Sigmoid colon (tissue), 7 donors: Measurements from ENCODE around the gene CFTR. TPM values are rescaled to one million over a fixed set of nuclear protein-coding genes. Genes with fewer than 3 reads are reported as not detected.

Source experiments
- DNase-seq: peaks from one replicate; pipeline ENCODE4 v3.0.0-alpha.2; 2019
- H3K27ac ChIP-seq, 4 donors: fragments of 200-600 bp; sonication (generic); one replicate each; pipeline ENCODE4 v1.5.1; 2016 to 2019; ENCODE audit warnings: mild to moderate bottlenecking in 1 of 4
- H3K27me3 ChIP-seq, 3 donors: fragments of 200-600 bp; sonication (generic); one replicate each; pipeline ENCODE4 v1.5.1; 2019; ENCODE audit warnings: mild to moderate bottlenecking in 1 of 3
- H3K36me3 ChIP-seq, 4 donors: fragments of 200-600 bp; sonication (generic); one replicate each; pipeline ENCODE4 v1.5.1; 2016 to 2019
- H3K4me1 ChIP-seq, 4 donors: fragments of 200-600 bp; sonication (generic); one replicate each; pipeline ENCODE4 v1.5.1; 2017 to 2019
- H3K4me3 ChIP-seq, 4 donors: fragments of 200-600 bp; sonication (generic); one replicate each; pipeline ENCODE4 v1.5.1; 2017 to 2019; ENCODE audit warnings: mild to moderate bottlenecking in 2 of 4, moderate library complexity in 1 of 4
- H3K9me3 ChIP-seq, 4 donors: fragments of 200-600 bp in 3 of 4; sonication (generic) in 3 of 4; one replicate each; pipeline versions ENCODE4 v1.5.1 to v1.6.1; 2013 to 2019
- EP300 ChIP-seq, 4 donors: sonication (generic); formaldehyde crosslinking; IDR thresholded peaks; one replicate each; pipeline ENCODE4 v1.6.1; 2017; ENCODE audit warnings: antibody characterized with exemption in 4 of 4
- POLR2A ChIP-seq, 2 donors: fragments of 450-650 bp; IDR thresholded peaks; one replicate each; pipeline ENCODE4 v1.6.1; 2016; ENCODE audit warnings: antibody characterized with exemption in 2 of 2, mild to moderate bottlenecking in 2 of 2, moderate library complexity in 2 of 2
- POLR2AphosphoS5 ChIP-seq, 4 donors: sonication (generic); formaldehyde crosslinking; IDR thresholded peaks; one replicate each; pipeline ENCODE4 v1.6.1; 2017; ENCODE audit warnings: antibody characterized with exemption in 4 of 4
- WGBS, 2 donors: extraction: QIAGEN DNeasy Blood & Tissue Kit; methylation state at CpG; one replicate each; pipeline ENCODE4 v1.1.7; 2013; 5-methylcytosine and 5-hydroxymethylcytosine counted together
- intact Hi-C: fragments of 100-400 bp; cut with DNase I; formaldehyde crosslinking; loops from one replicate; pipeline ENCODE4 v1.15.1; 2023
- polyA plus RNA-seq, 3 donors: library from polyadenylated mRNA; stranded (reverse); fragments of 200-250 nt; gene quantifications; one replicate each; pipeline ENCODE4 v1.2.3, GENCODE V29; 2013
- total RNA-seq, 4 donors: library from RNA; depleted of rRNA; stranded (reverse); fragments of >200 nt; gene quantifications; one replicate each; pipeline ENCODE4 v1.1.0, GENCODE V29; 2016
- TF ChIP-seq, protein P1 (sequence below), 4 experiments: fragments of 450-650 bp in 3 of 4; fragments of 200-600 bp in 1 of 4; IDR thresholded peaks; one replicate each; pipeline ENCODE4 v1.5.1; 2016 to 2019; ENCODE audit warnings: antibody characterized with exemption in 4 of 4, mild to moderate bottlenecking in 3 of 4, moderate library complexity in 2 of 4
- donor health status: healthy with polysubstance abuse.
- donor health status: Bipolar disorder and iron deficiency.
- donor health status: healthy.

Gene CFTR
- total and polyA plus RNA-seq, 7 donors: under 0.01 to 39.9 (median 3.4) TPM; not detected in 1

- Histone ChIP-seq H3K36me3 (no peaks in the 10 kb centered on the region), H3K4me3 (no peak overlapping the region), H3K4me1 (no peaks in the 10 kb centered on the region), H3K27me3 (no peaks in the 10 kb centered on the region), H3K9me3 (no peaks in the 10 kb centered on the region), H3K27ac (no peak overlapping the region)
- TF ChIP-seq POLR2A (IDR thresholded peaks at IDR 0.05) (no peak), EP300 (IDR thresholded peaks at IDR 0.05) (no peak)
- TF ChIP-seq, protein P1, sequence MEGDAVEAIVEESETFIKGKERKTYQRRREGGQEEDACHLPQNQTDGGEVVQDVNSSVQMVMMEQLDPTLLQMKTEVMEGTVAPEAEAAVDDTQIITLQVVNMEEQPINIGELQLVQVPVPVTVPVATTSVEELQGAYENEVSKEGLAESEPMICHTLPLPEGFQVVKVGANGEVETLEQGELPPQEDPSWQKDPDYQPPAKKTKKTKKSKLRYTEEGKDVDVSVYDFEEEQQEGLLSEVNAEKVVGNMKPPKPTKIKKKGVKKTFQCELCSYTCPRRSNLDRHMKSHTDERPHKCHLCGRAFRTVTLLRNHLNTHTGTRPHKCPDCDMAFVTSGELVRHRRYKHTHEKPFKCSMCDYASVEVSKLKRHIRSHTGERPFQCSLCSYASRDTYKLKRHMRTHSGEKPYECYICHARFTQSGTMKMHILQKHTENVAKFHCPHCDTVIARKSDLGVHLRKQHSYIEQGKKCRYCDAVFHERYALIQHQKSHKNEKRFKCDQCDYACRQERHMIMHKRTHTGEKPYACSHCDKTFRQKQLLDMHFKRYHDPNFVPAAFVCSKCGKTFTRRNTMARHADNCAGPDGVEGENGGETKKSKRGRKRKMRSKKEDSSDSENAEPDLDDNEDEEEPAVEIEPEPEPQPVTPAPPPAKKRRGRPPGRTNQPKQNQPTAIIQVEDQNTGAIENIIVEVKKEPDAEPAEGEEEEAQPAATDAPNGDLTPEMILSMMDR (IDR thresholded peaks at IDR 0.05): no peak
- intact Hi-C loops: no loop called here
- 92 to 97% methylated on average over 3 of the region's 3 CpGs for WGBS, 2 donors
- DNase-seq: no peak
Observed at GRCh38 chr7:117631652-117632051, 151.8 kb downstream of the CFTR start.

- no peak for TF ChIP-seq EP300 (IDR thresholded peaks at IDR 0.05)
- TF ChIP-seq POLR2AphosphoS5 (IDR thresholded peaks at IDR 0.05): no peak
- TF ChIP-seq, protein P1 (IDR thresholded peaks at IDR 0.05): no peak
- no peak for TF ChIP-seq POLR2A (IDR thresholded peaks at IDR 0.05)
- 88 to 94% methylated on average over 2 of the region's 2 CpGs for WGBS, 2 donors
Observed at GRCh38 chr7:117637937-117638336, 158.1 kb downstream of the CFTR start.

DNA sequence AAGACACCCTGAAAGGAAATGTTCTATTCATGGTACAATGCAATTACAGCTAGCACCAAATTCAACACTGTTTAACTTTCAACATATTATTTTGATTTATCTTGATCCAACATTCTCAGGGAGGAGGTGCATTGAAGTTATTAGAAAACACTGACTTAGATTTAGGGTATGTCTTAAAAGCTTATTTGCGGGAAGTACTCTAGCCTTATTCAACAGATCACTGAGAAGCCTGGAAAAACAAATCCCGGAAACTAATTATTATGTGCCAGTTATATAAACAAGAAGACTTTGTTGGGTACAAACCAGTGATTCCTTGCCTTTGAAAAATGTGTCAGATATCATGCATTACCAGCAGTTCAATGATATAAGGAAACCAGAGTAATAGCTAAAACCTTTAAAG, 160.1 kb downstream of the CFTR start:
- H3K27ac ChIP-seq: no peak overlapping the region
- H3K36me3 ChIP-seq: no peaks in the 10 kb centered on the region
- intact Hi-C loops: no loop called here
- TF ChIP-seq, protein P1 (IDR thresholded peaks at IDR 0.05): no peak
- TF ChIP-seq POLR2AphosphoS5 (IDR thresholded peaks at IDR 0.05): no peak
- no peak for TF ChIP-seq EP300 (IDR thresholded peaks at IDR 0.05)
- no peak for TF ChIP-seq POLR2A (IDR thresholded peaks at IDR 0.05)
- 79 to 86% methylated on average over 2 of the region's 2 CpGs for WGBS, 2 donors
- H3K4me1 ChIP-seq: no peaks in the 10 kb centered on the region
- DNase-seq: no peak
- H3K27me3 ChIP-seq: no peaks in the 10 kb centered on the region
- no peak overlapping the region for H3K4me3 ChIP-seq
- no peaks in the 10 kb centered on the region for H3K9me3 ChIP-seq

More at GRCh38 chr7:117637937-117638336, 158.1 kb downstream of the CFTR start:
- Histone ChIP-seq H3K4me3 (no peak overlapping the region), H3K9me3 (no peaks in the 10 kb centered on the region), H3K27ac (no peak overlapping the region), H3K36me3 (no peaks in the 10 kb centered on the region), H3K27me3 (no peaks in the 10 kb centered on the region), H3K4me1 (no peaks in the 10 kb centered on the region)
- DNase-seq: no peak
- intact Hi-C loops: no loop called here

- no peak overlapping the region for H3K27ac ChIP-seq
- H3K4me1 ChIP-seq: no peaks in the 10 kb centered on the region
- H3K4me3 ChIP-seq: no peak overlapping the region
- intact Hi-C loops: no loop called here
- no peaks in the 10 kb centered on the region for H3K9me3 ChIP-seq
- DNase-seq: no peak
- H3K27me3 ChIP-seq: no peaks in the 10 kb centered on the region
- H3K36me3 ChIP-seq: no peaks in the 10 kb centered on the region
- TF ChIP-seq, protein P1 (IDR thresholded peaks at IDR 0.05): no peak
- TF ChIP-seq POLR2AphosphoS5 (IDR thresholded peaks at IDR 0.05) (no peak), POLR2A (IDR thresholded peaks at IDR 0.05) (no peak), EP300 (IDR thresholded peaks at IDR 0.05) (no peak)
Observed at GRCh38 chr7:117640465-117640864, 160.6 kb downstream of the CFTR start.

- intact Hi-C loops: no loop called here
- no peak for TF ChIP-seq EP300 (IDR thresholded peaks at IDR 0.05)
- no peak for TF ChIP-seq POLR2A (IDR thresholded peaks at IDR 0.05)
- no peak for TF ChIP-seq POLR2AphosphoS5 (IDR thresholded peaks at IDR 0.05)
- TF ChIP-seq, protein P1 (IDR thresholded peaks at IDR 0.05): no peak
Observed at GRCh38 chr7:117645481-117646165, 165.8 kb downstream of the CFTR start.

More at GRCh38 chr7:117645481-117646165, 165.8 kb downstream of the CFTR start:
- Histone ChIP-seq H3K36me3 (no peaks in the 10 kb centered on the region), H3K9me3 (no peaks in the 10 kb centered on the region), H3K4me1 (peaks cover 0 to 6% (median 0%) of the 10 kb centered on the region in 4 donors), H3K27ac (no peak overlapping the region), H3K27me3 (no peaks in the 10 kb centered on the region), H3K4me3 (no peak overlapping the region)
- no peak for DNase-seq
